ENCODE measurements around the gene KIF5B.
"Not testable (repeated sequence)": the region's sequence is repeated elsewhere in the genome, so short reads cannot be mapped to it uniquely, and the experiment has no call there.

KIF5B gene

GRCh38 chr10:32056136-32057035, at the start of gene KIF5B:
Gene KIF5B (minus strand): TSS chr10:32056425. CDS start chr10:32055973, 452 bp downstream.
- DNase-seq = peak; percentile 29 to 92 (median 78)

GRCh38 chr10:32105782-32106382, 49.7 kb upstream of the KIF5B start:
- DNase-seq = no peak

- DNase-seq = no peak
Measured at GRCh38 chr10:32104622-32105509, 48.6 kb upstream of the KIF5B start.

DNA sequence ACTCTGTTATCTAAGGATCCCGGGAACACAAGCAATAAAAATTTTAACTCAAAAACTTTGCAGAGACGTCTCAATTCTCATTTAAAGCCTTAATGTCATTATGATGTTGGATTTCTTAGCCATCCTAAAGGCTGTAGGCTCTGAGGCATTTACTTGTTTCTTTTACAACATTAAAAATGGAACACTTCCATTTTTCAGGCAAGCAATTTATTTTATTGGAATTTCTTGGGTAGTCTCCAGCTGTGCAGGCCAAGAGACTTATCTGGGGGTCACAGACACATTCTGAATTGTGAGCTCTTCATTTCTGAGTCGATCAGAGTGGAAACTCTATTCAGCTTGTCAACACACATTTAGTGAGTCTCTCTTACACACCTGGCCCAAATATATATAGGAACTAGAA, 48.0 kb upstream of the KIF5B start:
- DNase-seq = no peak

GRCh38 chr10:32103721-32104120, 47.5 kb upstream of the KIF5B start:
- no peak for DNase-seq

DNA sequence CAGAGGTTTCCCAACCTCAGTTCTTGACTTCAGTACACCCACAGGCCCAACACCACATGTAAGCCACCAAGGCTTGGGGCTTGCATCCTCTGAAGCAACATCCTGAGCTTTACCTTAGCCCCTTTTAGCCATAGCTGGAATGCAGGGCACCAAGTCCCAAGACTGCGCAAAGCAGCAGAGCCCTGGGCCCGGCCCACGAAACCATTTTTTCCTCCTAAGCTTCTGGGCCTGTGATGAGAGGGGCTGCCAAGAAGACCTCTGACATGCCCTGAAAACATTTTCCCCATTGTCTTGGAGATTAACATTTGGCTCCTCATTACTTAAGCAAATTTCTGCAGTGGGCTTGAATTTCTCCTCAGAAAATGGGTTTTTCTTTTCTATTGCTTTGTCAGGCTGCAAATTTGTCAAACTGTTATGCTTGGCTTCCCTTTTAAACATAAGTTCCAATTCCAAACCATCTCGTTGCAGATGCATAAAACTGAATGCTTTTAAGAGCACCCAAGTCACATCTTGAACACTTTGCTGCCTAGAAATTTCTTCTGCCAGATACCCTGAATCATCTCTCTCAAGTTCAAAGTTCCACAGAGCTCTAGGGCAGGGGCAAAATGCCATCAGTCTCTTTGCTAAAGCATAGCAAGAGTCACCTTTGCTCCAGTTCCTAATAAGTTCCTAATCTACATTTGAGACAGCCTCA, 42.5 kb upstream of the KIF5B start:
- DNase-seq = not testable (repeated sequence)

GRCh38 chr10:32095116-32095733, 39.0 kb upstream of the KIF5B start:
- DNase-seq = no peak

GRCh38 chr10:32093650-32094049, 37.4 kb upstream of the KIF5B start:
- DNase-seq = no peak

GRCh38 chr10:32091046-32091445, 34.8 kb upstream of the KIF5B start:
- no peak for DNase-seq

DNA sequence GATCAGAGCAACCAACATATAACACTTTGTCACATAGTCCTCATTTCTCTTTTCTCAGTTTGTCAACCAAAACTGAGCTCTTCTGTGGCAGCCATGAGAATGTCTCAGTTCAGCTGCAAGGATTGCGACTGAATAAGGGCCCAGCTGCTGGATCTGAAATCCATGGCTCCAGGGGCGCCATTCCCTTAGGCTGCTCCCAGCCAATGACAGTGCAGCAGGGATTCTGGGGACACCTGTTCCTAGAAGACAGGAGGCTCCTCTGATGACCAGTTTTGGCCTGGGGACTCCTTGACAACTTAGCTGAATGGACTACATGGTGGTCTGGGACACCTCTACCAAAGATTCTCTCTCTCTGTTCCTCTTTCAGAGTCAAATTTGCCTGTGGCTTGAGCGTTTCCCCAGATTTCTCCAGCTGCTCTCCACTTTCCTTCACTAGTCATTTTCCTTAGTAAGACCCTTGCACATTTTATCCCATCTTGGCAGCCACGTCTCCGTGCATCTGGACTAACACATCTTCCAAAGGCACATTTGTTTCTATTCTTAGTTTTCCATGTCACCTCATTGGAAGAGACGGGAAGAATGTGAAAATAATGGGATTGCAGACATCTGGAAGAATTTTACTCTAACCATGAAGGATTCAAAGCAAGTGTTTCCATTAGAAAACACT, 28.1 kb upstream of the KIF5B start:
- no peak for DNase-seq

DNA sequence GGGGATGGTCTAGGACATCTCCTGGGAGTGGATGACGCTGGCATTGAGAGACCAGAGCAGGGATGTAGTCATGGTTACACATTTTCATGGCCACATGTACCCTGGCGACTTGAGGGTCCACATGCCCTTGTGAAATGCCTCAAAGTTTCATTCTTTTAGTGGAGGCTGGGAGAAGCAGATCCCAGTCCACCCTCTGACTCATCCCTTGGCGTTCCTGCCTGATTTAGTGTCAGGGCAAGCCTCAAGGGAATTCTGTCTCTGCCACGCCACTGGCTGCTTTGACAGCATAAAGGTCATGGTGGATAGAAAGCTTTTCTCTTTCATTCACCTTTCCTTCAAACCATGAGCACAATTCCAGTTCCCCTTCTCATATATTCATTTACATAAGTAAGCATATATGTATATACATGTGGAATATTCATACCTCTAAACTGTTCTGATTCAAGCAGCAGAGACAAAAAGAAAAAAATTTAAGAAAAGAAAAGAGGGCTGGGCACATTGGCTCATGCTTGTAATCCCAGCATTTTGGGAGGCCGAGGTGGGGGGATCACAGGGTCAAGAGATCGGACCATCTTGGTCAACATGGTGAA, 21.8 kb upstream of the KIF5B start:
- no peak for DNase-seq

- DNase-seq = no peak
Measured at GRCh38 chr10:32073659-32074058, 17.4 kb upstream of the KIF5B start.

- no peak for DNase-seq
Measured at GRCh38 chr10:32073128-32073527, 16.9 kb upstream of the KIF5B start.

DNA sequence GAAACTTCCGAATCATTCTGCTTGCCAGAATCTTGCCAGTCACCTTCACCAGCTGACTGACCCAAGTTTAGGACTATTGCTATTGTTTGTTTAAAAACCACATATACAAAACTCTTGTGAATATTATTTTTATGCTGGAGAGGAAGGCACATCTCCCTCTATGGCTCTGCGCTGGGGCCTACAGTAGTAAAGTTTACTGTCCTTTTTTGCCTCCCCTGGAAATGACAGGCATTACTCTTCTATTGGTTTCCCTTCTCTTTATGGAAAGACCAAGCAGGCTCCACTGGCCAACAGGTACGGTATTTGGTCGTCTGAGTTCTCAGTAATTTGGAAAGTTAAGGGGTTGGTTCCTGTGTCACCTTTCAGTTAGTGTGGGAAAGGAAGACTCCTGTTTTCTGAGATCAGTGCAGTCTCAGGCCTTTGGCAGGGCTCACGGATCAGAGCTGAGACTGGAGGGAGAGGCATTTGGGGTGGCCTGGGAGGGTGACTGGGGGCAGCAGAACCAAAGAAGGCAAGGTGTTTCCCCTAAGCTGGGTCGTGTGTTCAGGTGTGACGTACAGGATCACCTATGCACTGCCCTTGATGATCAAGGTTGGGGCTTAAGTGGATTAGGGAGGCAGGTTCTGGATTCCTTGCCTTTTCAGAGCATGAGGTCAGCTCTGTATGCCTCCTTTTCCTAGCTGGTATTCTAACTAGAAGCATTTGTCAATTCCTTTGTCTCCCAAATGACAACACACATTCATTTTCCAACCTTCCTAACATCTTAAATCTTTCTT, 16.0 kb upstream of the KIF5B start:
- DNase-seq = no peak

GRCh38 chr10:32070645-32071044, 14.4 kb upstream of the KIF5B start:
- DNase-seq = no peak

DNA sequence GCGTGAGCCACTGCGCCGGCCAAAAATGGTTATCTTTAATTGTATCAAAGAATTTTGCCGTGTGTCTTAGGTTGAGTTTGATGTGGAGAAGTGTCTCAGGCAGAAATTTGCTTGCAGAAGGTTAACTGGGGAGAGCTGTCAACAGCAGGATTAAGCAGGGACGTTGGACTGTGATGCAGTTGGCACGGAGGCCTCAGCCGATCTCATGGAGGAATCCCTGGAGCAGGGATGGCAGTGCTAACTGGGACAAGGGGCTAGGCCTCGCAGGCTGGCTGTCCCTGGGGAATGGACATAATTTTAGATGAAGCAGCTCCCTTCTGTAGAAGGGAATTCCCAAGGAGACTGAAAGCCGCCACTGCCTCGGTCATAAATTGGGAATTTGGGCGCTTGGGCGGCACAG, 12.3 kb upstream of the KIF5B start:
- DNase-seq = no peak

- not testable (repeated sequence) for DNase-seq
Measured at GRCh38 chr10:32067931-32068330, 11.7 kb upstream of the KIF5B start.

DNA sequence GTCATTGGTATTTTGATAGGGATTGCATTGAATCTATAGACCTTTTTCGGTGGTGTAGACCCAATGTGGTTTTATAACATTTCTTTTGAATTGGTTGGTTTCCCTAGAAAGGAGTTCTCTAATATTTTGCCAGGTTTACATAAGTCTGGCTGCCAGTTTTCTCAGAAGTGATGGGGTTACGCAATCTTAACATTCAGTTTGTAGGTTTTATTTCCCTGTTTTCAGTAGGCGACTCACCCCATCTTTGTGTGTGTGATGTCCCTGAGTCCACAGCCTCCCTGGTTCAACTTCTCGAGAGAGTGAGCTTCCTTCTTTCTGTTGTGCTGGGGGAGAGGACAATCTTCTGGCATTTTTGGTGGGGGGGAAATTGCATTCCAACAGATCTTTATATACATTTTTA, 9.6 kb upstream of the KIF5B start:
- no peak for DNase-seq

GRCh38 chr10:32061440-32061839, 5.2 kb upstream of the KIF5B start:
- no peak for DNase-seq
